ENCODE results near the gene HDAC4. TPM values are rescaled to one million over a fixed set of nuclear protein-coding genes. Genes with fewer than 3 reads are reported as not detected.

Gene HDAC4
- total RNA-seq, 2 experiments from 2014 or later, result 22.6 to 24.5 TPM

- Mint-ChIP-seq H3K4me1 (ENCODE audit: low read depth) (no peaks in the 10 kb centered on the region), H3K4me3 (no peak overlapping the region), H3K9me3 (no peaks in the 10 kb centered on the region), H3K27me3 (no peaks in the 10 kb centered on the region), H3K27ac (no peak overlapping the region), H3K36me3 (ENCODE audit: low read depth) (no peaks in the 10 kb centered on the region)
- TF ChIP-seq, protein P1, sequence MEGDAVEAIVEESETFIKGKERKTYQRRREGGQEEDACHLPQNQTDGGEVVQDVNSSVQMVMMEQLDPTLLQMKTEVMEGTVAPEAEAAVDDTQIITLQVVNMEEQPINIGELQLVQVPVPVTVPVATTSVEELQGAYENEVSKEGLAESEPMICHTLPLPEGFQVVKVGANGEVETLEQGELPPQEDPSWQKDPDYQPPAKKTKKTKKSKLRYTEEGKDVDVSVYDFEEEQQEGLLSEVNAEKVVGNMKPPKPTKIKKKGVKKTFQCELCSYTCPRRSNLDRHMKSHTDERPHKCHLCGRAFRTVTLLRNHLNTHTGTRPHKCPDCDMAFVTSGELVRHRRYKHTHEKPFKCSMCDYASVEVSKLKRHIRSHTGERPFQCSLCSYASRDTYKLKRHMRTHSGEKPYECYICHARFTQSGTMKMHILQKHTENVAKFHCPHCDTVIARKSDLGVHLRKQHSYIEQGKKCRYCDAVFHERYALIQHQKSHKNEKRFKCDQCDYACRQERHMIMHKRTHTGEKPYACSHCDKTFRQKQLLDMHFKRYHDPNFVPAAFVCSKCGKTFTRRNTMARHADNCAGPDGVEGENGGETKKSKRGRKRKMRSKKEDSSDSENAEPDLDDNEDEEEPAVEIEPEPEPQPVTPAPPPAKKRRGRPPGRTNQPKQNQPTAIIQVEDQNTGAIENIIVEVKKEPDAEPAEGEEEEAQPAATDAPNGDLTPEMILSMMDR (IDR thresholded peaks at IDR 0.05), result no peak
- ChIA-PET POLR2A (no interaction called here), CTCF (interaction anchor here (1.0 kb wide), 1 partner anchor 19 kb away, joined by 3 read pairs; no protein-coding TSS in a partner anchor)
- intact Hi-C loops (cut with micrococcal nuclease), result no loop called here
- ATAC-seq, result no peak
- no peak for DNase-seq
Observed at GRCh38 chr2:239089884-239090283, 310.9 kb downstream of the HDAC4 start.

- Mint-ChIP-seq H3K36me3 (ENCODE audit: low read depth) (no peaks in the 10 kb centered on the region), H3K4me1 (ENCODE audit: low read depth) (no peaks in the 10 kb centered on the region)
- ATAC-seq, result no peak
Observed at GRCh38 chr2:239087046-239087710, 313.6 kb downstream of the HDAC4 start.

DNA sequence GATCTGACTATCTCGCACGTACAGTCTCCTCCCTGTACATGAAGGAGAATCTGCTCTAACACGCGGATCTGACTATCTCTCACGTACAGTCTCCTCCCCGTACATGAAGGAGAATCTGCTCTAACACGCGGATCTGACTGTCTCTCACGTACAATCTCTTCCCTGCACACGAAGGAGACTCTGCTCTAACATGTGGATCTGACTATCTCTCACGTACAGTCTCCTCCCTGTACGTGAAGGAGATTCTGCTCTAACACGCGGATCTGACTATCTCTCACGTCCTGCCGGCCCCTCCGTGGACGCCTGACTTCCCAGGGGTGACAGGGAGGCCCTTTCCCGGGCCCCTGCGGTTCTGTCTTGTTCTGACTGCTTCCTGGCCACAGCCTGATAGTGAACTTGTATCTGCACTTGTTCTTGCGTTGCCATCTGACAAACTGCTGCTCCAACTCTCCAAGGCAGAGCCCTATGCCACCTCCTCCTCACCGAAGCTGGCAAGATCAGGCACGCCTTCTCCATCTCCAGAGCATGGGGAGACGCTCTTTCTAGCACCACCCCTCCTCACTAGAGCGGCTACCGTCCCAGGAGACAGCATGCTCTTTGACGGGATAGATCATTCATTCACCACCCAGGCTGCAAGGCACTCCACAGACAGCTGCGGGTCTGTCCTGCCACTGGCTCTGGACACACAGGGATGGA is 314.3 kb downstream of the HDAC4 start:
- Mint-ChIP-seq H3K27ac (no peak overlapping the region), H3K4me1 (ENCODE audit: low read depth) (no peaks in the 10 kb centered on the region), H3K9me3 (no peaks in the 10 kb centered on the region), H3K4me3 (no peak overlapping the region), H3K27me3 (no peaks in the 10 kb centered on the region), H3K36me3 (ENCODE audit: low read depth) (no peaks in the 10 kb centered on the region)
- POLR2A ChIA-PET, result no interaction called here
- intact Hi-C loops (cut with micrococcal nuclease), result no loop called here
- ATAC-seq (no peak), DNase-seq (no peak)
- TF ChIP-seq, protein P1 (IDR thresholded peaks at IDR 0.05), result no peak
- CTCF ChIA-PET, result no interaction called here

More at GRCh38 chr2:239087046-239087710, 313.6 kb downstream of the HDAC4 start:
- no peak overlapping the region for H3K4me3 Mint-ChIP-seq
- ChIA-PET CTCF (no interaction called here), POLR2A (no interaction called here)
- no peak overlapping the region for H3K27ac Mint-ChIP-seq
- no peak for DNase-seq
- H3K27me3 Mint-ChIP-seq, result no peaks in the 10 kb centered on the region
- intact Hi-C loops (cut with micrococcal nuclease), result no loop called here
- TF ChIP-seq, protein P1 (IDR thresholded peaks at IDR 0.05), result no peak
- H3K9me3 Mint-ChIP-seq, result no peaks in the 10 kb centered on the region

DNA sequence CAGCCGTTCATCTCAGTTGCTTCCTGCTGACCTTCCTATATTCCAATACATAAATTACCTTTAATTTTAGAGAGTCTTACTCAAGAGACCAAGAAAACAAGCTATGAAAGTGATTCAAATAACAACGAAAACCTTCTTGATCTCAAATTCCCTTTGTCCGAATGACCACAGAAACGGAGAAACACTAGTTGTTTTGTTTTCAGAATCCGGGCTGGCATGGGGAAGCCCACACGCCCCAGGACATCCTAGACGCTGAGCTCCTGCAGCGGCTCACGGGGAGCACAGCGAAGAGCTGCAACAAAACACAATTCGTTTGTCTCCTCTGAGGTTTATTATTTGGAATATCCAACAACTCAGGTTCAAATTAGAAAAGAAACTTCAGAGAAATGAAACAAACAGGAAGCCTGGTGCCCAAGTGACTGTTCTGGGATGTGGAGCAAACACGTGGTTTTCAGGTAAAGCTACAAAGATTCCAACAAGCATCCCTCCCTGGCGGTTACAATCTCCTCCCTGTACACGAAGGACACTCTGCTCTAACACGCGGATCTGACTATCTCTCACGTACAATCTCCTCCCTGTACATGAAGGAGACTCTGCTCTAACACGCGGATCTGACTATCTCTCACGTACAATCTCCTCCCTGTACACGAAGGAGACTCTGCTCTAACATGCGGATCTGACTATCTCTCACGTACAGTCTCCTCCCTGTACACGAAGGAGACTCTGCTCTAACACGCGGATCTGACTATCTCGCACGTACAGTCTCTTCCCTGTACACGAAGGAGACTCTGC is 315.4 kb downstream of the HDAC4 start:
- Mint-ChIP-seq H3K9me3 (no peaks in the 10 kb centered on the region), H3K36me3 (ENCODE audit: low read depth) (no peaks in the 10 kb centered on the region), H3K4me3 (no peak overlapping the region), H3K4me1 (ENCODE audit: low read depth) (no peaks in the 10 kb centered on the region), H3K27ac (no peak overlapping the region), H3K27me3 (no peaks in the 10 kb centered on the region)
- TF ChIP-seq, protein P1 (IDR thresholded peaks at IDR 0.05), result no peak
- DNase-seq, result no peak
- CTCF ChIA-PET, result interaction anchor here (0.6 kb wide), 1 partner anchor 1147 kb away, joined by 3 read pairs; no protein-coding TSS in a partner anchor
- no peak for ATAC-seq
- POLR2A ChIA-PET, result no interaction called here
- intact Hi-C loops (cut with micrococcal nuclease), result no loop called here

All from activated CD8-positive, alpha-beta T cell treated with anti-CD3 and anti-CD28 coated beads for 36 hours (primary cell).